ENCODE results near the gene NSD2. TPM values are rescaled to one million over a fixed set of nuclear protein-coding genes. Genes with fewer than 3 reads are reported as not detected.

Gene NSD2
- total RNA-seq, 1 donor from 2014 or later, result 176 TPM

GRCh38 chr4:1850276-1850675 lies 20.9 kb upstream of the NSD2 start:
- peaks cover 4% of the 10 kb centered on the region for H3K27me3 Mint-ChIP-seq (ENCODE audit: insufficient read depth, low read depth)
- Histone ChIP-seq H3K4me1 (no peaks in the 10 kb centered on the region), H4K20me1 (ENCODE audit: low read depth) (peaks cover 43% of the 10 kb centered on the region), H2AFZ (replicated peaks) (no peak overlapping the region), H3F3A (ENCODE audit: low read depth) (no peaks in the 10 kb centered on the region), H3K79me2 (ENCODE audit: low read depth) (peaks cover 42% of the 10 kb centered on the region), H3K9me3 (ENCODE audit: low read depth) (no peaks in the 10 kb centered on the region), H3K4me2 (no peak overlapping the region), H3K4me3 (no peak overlapping the region), H3K9ac (no peak overlapping the region), H3K27me3 (no peaks in the 10 kb centered on the region), H3K27ac (no peak overlapping the region), H3K36me3 (no peaks in the 10 kb centered on the region)
- no peak for DNase-seq (ENCODE audit: low spot score)
- no peak overlapping the region for H3K4me3 Mint-ChIP-seq
- no peak for TF ChIP-seq EZH2phosphoT487 (IDR thresholded peaks at IDR 0.05)
- no peak for TF ChIP-seq EZH2 (IDR thresholded peaks at IDR 0.05)
- no peak for TF ChIP-seq CTCF (IDR thresholded peaks at IDR 0.05)
- no peaks in the 10 kb centered on the region for H3K9me3 Mint-ChIP-seq
- peaks cover 35% of the 10 kb centered on the region for H3K4me1 Mint-ChIP-seq
- peaks cover 14% of the 10 kb centered on the region for H3K36me3 Mint-ChIP-seq
- H3K27ac Mint-ChIP-seq, result peak overlapping the region; percentile 60

- Mint-ChIP-seq H3K4me1 (peaks cover 35% of the 10 kb centered on the region), H3K36me3 (peaks cover 14% of the 10 kb centered on the region), H3K27me3 (ENCODE audit: insufficient read depth, low read depth) (peaks cover 4% of the 10 kb centered on the region), H3K27ac (peak overlapping the region; percentile 65), H3K4me3 (no peak overlapping the region), H3K9me3 (no peaks in the 10 kb centered on the region)
- H3K4me3 ChIP-seq, result no peak overlapping the region
- H3K27me3 ChIP-seq, result no peaks in the 10 kb centered on the region
- no peaks in the 10 kb centered on the region for H3K4me1 ChIP-seq
- no peak overlapping the region for H3K9ac ChIP-seq
- H3K27ac ChIP-seq, result no peak overlapping the region
- no peak for DNase-seq (ENCODE audit: low spot score)
- no peaks in the 10 kb centered on the region for H3F3A ChIP-seq (ENCODE audit: low read depth)
- no peak overlapping the region for H2AFZ ChIP-seq (replicated peaks)
- peaks cover 45% of the 10 kb centered on the region for H3K79me2 ChIP-seq (ENCODE audit: low read depth)
- peaks cover 43% of the 10 kb centered on the region for H4K20me1 ChIP-seq (ENCODE audit: low read depth)
- H3K36me3 ChIP-seq, result no peaks in the 10 kb centered on the region
- H3K4me2 ChIP-seq, result no peak overlapping the region
- no peaks in the 10 kb centered on the region for H3K9me3 ChIP-seq (ENCODE audit: low read depth)
- TF ChIP-seq CTCF (IDR thresholded peaks at IDR 0.05) (no peak), EZH2phosphoT487 (IDR thresholded peaks at IDR 0.05) (no peak), EZH2 (IDR thresholded peaks at IDR 0.05) (no peak)
Observed at GRCh38 chr4:1851160-1851559, 20.0 kb upstream of the NSD2 start.

- H4K20me1 ChIP-seq (ENCODE audit: low read depth), result peaks cover 43% of the 10 kb centered on the region
- H2AFZ ChIP-seq (replicated peaks), result no peak overlapping the region
- no peak overlapping the region for H3K27ac ChIP-seq
- H3K27me3 ChIP-seq, result peaks cover 5% of the 10 kb centered on the region
- TF ChIP-seq CTCF (IDR thresholded peaks at IDR 0.05) (no peak), EZH2 (IDR thresholded peaks at IDR 0.05) (no peak), EZH2phosphoT487 (IDR thresholded peaks at IDR 0.05) (no peak)
- H3K4me1 ChIP-seq, result peaks cover under 1% of the 10 kb centered on the region
- peaks cover 45% of the 10 kb centered on the region for H3K79me2 ChIP-seq (ENCODE audit: low read depth)
- Mint-ChIP-seq H3K4me3 (peak overlapping the region; percentile 31), H3K27me3 (ENCODE audit: insufficient read depth, low read depth) (peaks cover 4% of the 10 kb centered on the region), H3K9me3 (no peaks in the 10 kb centered on the region), H3K4me1 (peaks cover 35% of the 10 kb centered on the region), H3K27ac (peak overlapping the region; percentile 65), H3K36me3 (peaks cover 11% of the 10 kb centered on the region)
- H3K4me2 ChIP-seq, result no peak overlapping the region
- no peak overlapping the region for H3K9ac ChIP-seq
- H3K4me3 ChIP-seq, result no peak overlapping the region
- no peak for DNase-seq (ENCODE audit: low spot score)
- H3K9me3 ChIP-seq (ENCODE audit: low read depth), result no peaks in the 10 kb centered on the region
- H3K36me3 ChIP-seq, result no peaks in the 10 kb centered on the region
- no peaks in the 10 kb centered on the region for H3F3A ChIP-seq (ENCODE audit: low read depth)
Observed at GRCh38 chr4:1851575-1852410, 19.4 kb upstream of the NSD2 start.
